SK-N-SH (cell line): ENCODE data around the gene SNX15. TPM values are rescaled to one million over a fixed set of nuclear protein-coding genes. Genes with fewer than 3 reads are reported as not detected.

Experiments used
- CTCF ChIA-PET: fragments of 300-600, 350-600 bp; formaldehyde crosslinking; extraction: SDS; loops from one replicate; lab custom pipeline; 2021; lab: Yijun Ruan, JAX
- POLR2A ChIA-PET: fragments of 350-600 bp; sonication (Branson Sonifier 250); formaldehyde crosslinking; extraction: SDS; loops from one replicate; lab custom pipeline; 2020; ENCODE audit warnings: antibody characterized with exemption, inconsistent platforms; lab: Yijun Ruan, JAX
- DNase-seq: peaks from one replicate; pipeline ENCODE4 v3.0.0; 2012
- H2AFZ ChIP-seq: fragments of 200-600 bp; sonication (generic); 2 replicates; pipeline ENCODE4 v1.8.1; 2016; ENCODE audit warnings: antibody characterized with exemption, mild to moderate bottlenecking, low read depth
- H3F3A ChIP-seq: fragments of 200-600 bp; sonication (generic); replicated peaks from 2 replicates; pipeline ENCODE3; 2016; ENCODE audit warnings: antibody characterized with exemption, mild to moderate bottlenecking; ENCODE audit not compliant: insufficient read depth
- H3K27ac ChIP-seq, 2 experiments: fragments of 200-500 bp in 1 of 2; fragments of 200-600 bp in 1 of 2; sonication (Bioruptor generic) in 1 of 2; sonication (generic), shearing (Covaris generic) in 1 of 2; 2 replicates each; pipeline versions ENCODE4 v1.5.1 to v1.6.1; 2014 to 2016; ENCODE audit warnings: low read depth in 2 of 2, inconsistent platforms in 1 of 2, low read length in 1 of 2, mild to moderate bottlenecking in 1 of 2, mixed read lengths in 1 of 2
- H3K27me3 ChIP-seq: fragments of 200-600 bp; sonication (generic), shearing (Covaris generic); 2 replicates; pipeline ENCODE4 v1.6.1; 2016; ENCODE audit warnings: mixed run types; ENCODE audit not compliant: insufficient read depth
- H3K36me3 ChIP-seq, 2 experiments: fragments of 200-500 bp in 1 of 2; fragments of 200-600 bp in 1 of 2; sonication (Bioruptor generic) in 1 of 2; sonication (generic) in 1 of 2; replicated peaks in 1 of 2; 2 replicates each; pipeline versions ENCODE3 to v1.5.1; 2014 to 2016; ENCODE audit warnings: low read length in 1 of 2, mild to moderate bottlenecking in 1 of 2; ENCODE audit not compliant: insufficient read depth in 2 of 2, control insufficient read depth in 1 of 2
- H3K4me1 ChIP-seq, 2 experiments: fragments of 200-500 bp in 1 of 2; fragments of 200-600 bp in 1 of 2; sonication (Bioruptor generic) in 1 of 2; sonication (generic), shearing (Covaris generic) in 1 of 2; 2 replicates each; pipeline versions ENCODE4 v1.5.1 to v1.6.1; 2014 to 2016; ENCODE audit warnings: low read depth in 1 of 2, low read length in 1 of 2, mixed run types in 1 of 2; ENCODE audit not compliant: insufficient read depth in 2 of 2, control insufficient read depth in 1 of 2
- H3K4me2 ChIP-seq: fragments of 200-600 bp; sonication (generic), shearing (Covaris generic); 2 replicates; pipeline ENCODE4 v1.6.1; 2017; ENCODE audit warnings: mixed run types
- H3K4me3 ChIP-seq, 2 experiments: fragments of 200-500 bp in 1 of 2; fragments of 200-600 bp in 1 of 2; sonication (Bioruptor generic) in 1 of 2; sonication (generic), shearing (Covaris generic) in 1 of 2; 2 replicates each; pipeline versions ENCODE4 v1.5.1 to v1.8.1; 2014 to 2016; ENCODE audit warnings: low read depth in 2 of 2, inconsistent platforms in 1 of 2, low read length in 1 of 2, mild to moderate bottlenecking in 1 of 2, mixed read lengths in 1 of 2, moderate library complexity in 1 of 2
- H3K79me2 ChIP-seq: fragments of 200-600 bp; sonication (generic); 2 replicates; pipeline ENCODE4 v1.8.1; 2017; ENCODE audit warnings: mild to moderate bottlenecking; ENCODE audit not compliant: insufficient read depth
- H3K9ac ChIP-seq: fragments of 200-600 bp; sonication (generic); 2 replicates; pipeline ENCODE4 v1.6.1; 2017; ENCODE audit warnings: mixed run types
- H3K9me2 ChIP-seq: fragments of 200-600 bp; sonication (generic); 2 replicates; pipeline ENCODE4 v1.6.1; 2017; ENCODE audit warnings: mixed run types
- H3K9me3 ChIP-seq: fragments of 200-600 bp; sonication (generic); 2 replicates; pipeline ENCODE4 v1.6.1; 2017; ENCODE audit warnings: mixed run types, mild to moderate bottlenecking, moderate library complexity
- H4K20me1 ChIP-seq: fragments of 200-600 bp; sonication (generic); 2 replicates; pipeline ENCODE4 v1.6.1; 2017; ENCODE audit warnings: mild to moderate bottlenecking, mixed run types; ENCODE audit not compliant: insufficient read depth
- CHD2 ChIP-seq: fragments of 150-350 bp; IDR thresholded peaks from 2 replicates; pipeline ENCODE4 v1.6.1; 2018; ENCODE audit warnings: low read length; ENCODE audit not compliant: partially characterized antibody
- CTCF ChIP-seq: fragments of 200-600 bp; sonication (generic); IDR thresholded peaks from 2 replicates; pipeline ENCODE4 v1.6.1; 2017; ENCODE audit warnings: antibody characterized with exemption, mild to moderate bottlenecking, moderate library complexity
- MAX ChIP-seq: IDR thresholded peaks from 2 replicates; pipeline ENCODE4 v1.4.0; 2012; ENCODE audit warnings: low read depth
- MEF2A ChIP-seq: IDR thresholded peaks from 2 replicates; pipeline ENCODE4 v1.4.0; 2012; ENCODE audit warnings: low read depth, borderline replicate concordance
- RAD21 ChIP-seq: IDR thresholded peaks from 2 replicates; pipeline ENCODE4 v1.6.1; 2012; ENCODE audit warnings: mild to moderate bottlenecking, low read length
- REST ChIP-seq: IDR thresholded peaks from 2 replicates; pipeline ENCODE4 v1.6.1; 2012; ENCODE audit warnings: mild to moderate bottlenecking, low read depth, low read length, moderate library complexity
- RXRA ChIP-seq: IDR thresholded peaks from 2 replicates; pipeline ENCODE4 v1.4.0; 2012; ENCODE audit warnings: low read depth, mild to moderate bottlenecking, borderline replicate concordance
- SMC3 ChIP-seq: IDR thresholded peaks from 2 replicates; pipeline ENCODE4 v1.6.1; 2012; ENCODE audit warnings: low read depth, low read length, improper control_type of control experiment
- TAF1 ChIP-seq: IDR thresholded peaks from 2 replicates; pipeline ENCODE4 v1.6.1; 2012; ENCODE audit warnings: low read depth, mild to moderate bottlenecking, low read length, moderate library complexity, borderline replicate concordance
- USF1 ChIP-seq: IDR thresholded peaks from 2 replicates; pipeline ENCODE4 v1.4.0; 2012; ENCODE audit warnings: low read depth, borderline replicate concordance
- WGBS: methylation state at CpG from one replicate; pipeline ENCODE4 v1.1.6; 2017; ENCODE audit warnings: low lambda C conversion rate; 5-methylcytosine and 5-hydroxymethylcytosine counted together
- polyA plus RNA-seq, 3 experiments: library from polyadenylated mRNA; depleted of rRNA; stranded (reverse); fragments of >200 nt; gene quantifications; 2 replicates each; pipeline ENCODE4 v1.2.3, GENCODE V29; 2012

The SNX15 gene
- polyA plus RNA-seq, 1 of the 3 experiments (the other 2 are of a cell fraction): 17.2 TPM

GRCh38 chr11:64996327-64996709 is 30.9 kb upstream of the SNX15 start:
- H3K9ac ChIP-seq: no peak overlapping the region
- H3K9me3 ChIP-seq: no peaks in the 10 kb centered on the region
- CTCF ChIA-PET: interaction anchor here (0.7 to 2.0 kb wide), 10 partner anchors 11 to 150 kb away, joined by 3 to 7 read pairs (median 3); partner anchors contain the start of genes ARL2 and SNX15
- no peak overlapping the region for H3K4me2 ChIP-seq
- no peaks in the 10 kb centered on the region for H3K9me2 ChIP-seq
- H3K4me3 ChIP-seq: no peak overlapping the region
- H3F3A ChIP-seq: no peaks in the 10 kb centered on the region
- H3K27ac ChIP-seq: no peak overlapping the region
- no peaks in the 10 kb centered on the region for H4K20me1 ChIP-seq
- no peaks in the 10 kb centered on the region; a peak in 1 of 4 replicates for H3K4me1 ChIP-seq
- WGBS: 72% methylated on average over 11 of the region's 11 CpGs
- no peaks in the 10 kb centered on the region for H3K36me3 ChIP-seq
- POLR2A ChIA-PET: no interaction called here
- DNase-seq: no peak
- no peak for TF ChIP-seq MEF2A
- TF ChIP-seq, all 33 proteins: peak for 0
- Histone ChIP-seq H3K27me3 (no peaks in the 10 kb centered on the region), H2AFZ (no peak overlapping the region), H3K79me2 (no peaks in the 10 kb centered on the region)

GRCh38 chr11:64996710-64997380 is 30.4 kb upstream of the SNX15 start, which contains the start of gene BATF2:
Gene BATF2, minus strand, starts transcription at chr11:64996971. Its CDS starts 57 bp downstream, at chr11:64996914.
- H3K27me3 ChIP-seq: no peaks in the 10 kb centered on the region
- no peak within 1 kb of the TSS for H3K4me2 ChIP-seq
- POLR2A ChIA-PET: interaction anchor here (0.9 kb wide), 1 partner anchor 72 kb away, joined by 3 read pairs; the partner anchor contains the start of gene PPP2R5B
- H3K9me3 ChIP-seq: no peaks in the 10 kb centered on the region
- CTCF ChIA-PET: interaction anchor here (0.7 to 2.0 kb wide), 9 partner anchors 11 to 150 kb away, joined by 3 to 7 read pairs (median 3); partner anchors contain the start of genes ARL2 and SNX15
- H3K79me2 ChIP-seq: no peaks in the 10 kb centered on the region
- H3K4me1 ChIP-seq: no peaks in the 10 kb centered on the region; a peak in 1 of 4 replicates
- no peak within 1 kb of the TSS for H3K4me3 ChIP-seq
- no peaks in the 10 kb centered on the region for H4K20me1 ChIP-seq
- DNase-seq: peak; percentile 64
- H3K27ac ChIP-seq: no peak within 1 kb of the TSS
- no peaks in the 10 kb centered on the region for H3K36me3 ChIP-seq
- 58% methylated on average over 6 of the region's 9 CpGs for WGBS
- no peak within 1 kb of the TSS for H3K9ac ChIP-seq
- H2AFZ ChIP-seq: no peak within 1 kb of the TSS
- H3F3A ChIP-seq: no peaks in the 10 kb centered on the region
- H3K9me2 ChIP-seq: no peaks in the 10 kb centered on the region
- TF ChIP-seq CHD2 (no peak), CTCF (peak; percentile 44), RAD21 (peak; percentile 56), TAF1 (no peak), USF1 (peak; percentile 64), RXRA (no peak), REST (peak; percentile 59; the same call in 1 of the 2 replicates), MAX (peak; percentile 35; the same call in 1 of the 2 replicates), SMC3 (peak; percentile 32)
